SHP77 (cell line): ENCODE measurements around the gene TCEAL8.

Experiments used
- DNase-seq, 2 experiments: peaks; one replicate each; lab custom pipeline; 2025; lab: John Stamatoyannopoulos, UW

The TCEAL8 gene

DNA sequence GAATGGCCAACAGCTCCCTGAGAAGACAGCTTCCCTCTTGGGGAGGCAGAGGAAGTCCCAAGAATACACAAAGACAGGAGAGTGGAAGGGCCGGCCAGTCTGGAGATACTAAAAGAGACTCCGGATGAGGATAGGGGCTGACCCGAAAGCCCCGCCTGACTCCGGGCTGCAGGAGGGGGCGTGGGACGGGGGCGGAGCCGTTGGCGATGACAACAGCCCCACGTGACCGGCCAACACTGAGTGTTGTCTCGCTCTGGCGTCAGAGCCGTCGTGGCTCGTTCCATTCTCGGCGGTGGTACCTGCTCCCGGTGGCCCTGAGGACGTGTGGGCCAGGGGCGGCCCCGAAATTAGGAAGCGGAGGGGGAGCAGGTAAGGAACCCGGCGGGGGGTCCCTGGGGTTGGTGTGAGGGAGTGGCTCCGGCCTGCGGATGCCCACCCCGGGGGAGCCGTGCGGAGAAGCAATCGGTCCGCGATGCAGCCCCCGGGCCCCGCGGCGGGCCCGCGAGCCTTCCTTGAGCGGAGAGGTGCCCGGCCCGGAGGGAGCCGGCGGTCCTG lies 40.0 kb downstream of the TCEAL8 start, which contains the start of gene BEX4:
BEX4 (plus strand) TSS at position 239 of the 555 bp plus-strand sequence. CDS start 1,046 bp downstream, outside the sequence.
- no peak for DNase-seq

DNA sequence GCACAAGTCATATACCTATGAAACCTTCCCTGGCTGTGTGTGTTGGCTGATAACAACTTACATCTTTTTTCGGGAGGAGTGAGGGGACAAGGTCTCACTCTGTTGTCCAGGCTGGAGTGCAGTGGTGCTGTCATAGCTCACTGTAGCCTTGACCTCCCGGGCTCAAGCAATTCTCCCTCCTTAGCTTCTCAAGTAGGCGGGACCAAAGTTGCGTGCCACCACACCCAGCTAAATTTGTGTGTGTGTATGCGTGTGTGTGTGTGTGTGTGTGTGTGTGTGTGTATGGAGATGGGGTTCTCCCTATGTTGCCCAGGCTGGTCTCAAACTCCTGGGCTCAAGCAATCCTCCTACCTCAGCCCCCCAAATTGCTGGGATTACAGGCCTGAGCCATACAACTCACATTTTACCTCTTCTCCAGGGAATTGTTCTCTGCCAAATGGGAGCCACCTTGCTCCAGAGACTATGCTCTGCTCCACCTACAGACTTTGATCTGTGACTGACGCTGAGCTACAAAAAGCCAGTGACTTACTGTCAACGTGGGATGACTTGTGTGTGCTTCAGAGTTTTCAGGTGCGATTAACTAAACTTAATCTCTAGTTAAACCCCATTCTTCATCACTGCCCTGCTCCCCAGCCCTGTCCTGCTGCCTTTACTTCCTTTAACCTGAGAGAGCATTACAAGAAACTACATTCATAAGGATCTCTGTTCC lies 42.1 kb downstream of the TCEAL8 start:
- DNase-seq = no peak

GRCh38 chrX:103211012-103211715 lies 43.8 kb downstream of the TCEAL8 start:
- peak in 1 of 2 experiments; percentile 46 for DNase-seq

- DNase-seq = no peak
These were observed 44.9 kb downstream of the TCEAL8 start for GRCh38 chrX:103210056-103210455.
